Psoas muscle (tissue), 8 donors: ENCODE results near the gene PDCD4. TPM values are rescaled to one million over a fixed set of nuclear protein-coding genes. Genes with fewer than 3 reads are reported as not detected.
"Not testable (repeated sequence)": the region's sequence is repeated elsewhere in the genome, so short reads cannot be mapped to it uniquely, and the experiment has no call there.

ENCODE experiments used
- ATAC-seq, 4 donors: fragments of 200-7000 bp; cut with Tn5 transposase; one replicate each; pipeline ENCODE4 v1.9.1; 2020; ENCODE audit warnings: moderate library complexity in 3 of 4, mild to moderate bottlenecking in 2 of 4
- DNase-seq, 2 donors: peaks; one replicate each; pipeline ENCODE4 v3.0.0-alpha.2; 2020
- H3K27ac ChIP-seq: fragments of 200-600 bp; one replicate; pipeline ENCODE4 v1.8.0; 2022
- H3K27me3 ChIP-seq, 3 donors: fragments of 200-600 bp in 1 of 3; one replicate each; pipeline versions ENCODE4 v1.6.1 to v1.8.0; 2013 to 2022; ENCODE audit warnings: low read length in 2 of 3, mild to moderate bottlenecking in 2 of 3, moderate library complexity in 1 of 3; ENCODE audit not compliant: insufficient read depth in 3 of 3
- H3K36me3 ChIP-seq, 2 donors: fragments of 200-600 bp in 1 of 2; one replicate each; pipeline versions ENCODE4 v1.6.1 to v1.8.0; 2013 to 2022; ENCODE audit warnings: low read depth in 1 of 2, mild to moderate bottlenecking in 1 of 2, moderate library complexity in 1 of 2; ENCODE audit not compliant: insufficient read depth in 1 of 2
- H3K4me1 ChIP-seq: fragments of 200-600 bp; one replicate; pipeline ENCODE4 v1.8.0; 2022
- H3K4me3 ChIP-seq: fragments of 200-600 bp; one replicate; pipeline ENCODE4 v1.8.0; 2022; ENCODE audit warnings: mild to moderate bottlenecking
- H3K9me3 ChIP-seq: fragments of 200-600 bp; one replicate; pipeline ENCODE4 v1.8.0; 2022
- CTCF ChIP-seq: fragments of 200-600 bp; IDR thresholded peaks from one replicate; pipeline ENCODE4 v1.8.0; 2022; ENCODE audit warnings: antibody characterized with exemption
- WGBS, 3 donors: extraction: QIAGEN DNeasy Blood & Tissue Kit; methylation state at CpG; one replicate each; pipeline versions ENCODE4 v1.1.6 to v1.1.7; 2013; 5-methylcytosine and 5-hydroxymethylcytosine counted together
- intact Hi-C, 2 donors: fragments of 100-400 bp; cut with DNase I; formaldehyde crosslinking; loops; one replicate each; pipeline versions ENCODE4 v1.11.0 to v1.14.2; 2022
- polyA plus RNA-seq, 3 donors: library from polyadenylated mRNA; stranded (reverse); fragments of 200-250 nt; gene quantifications; one replicate each; pipeline ENCODE4 v1.2.3, GENCODE V29; 2013
- total RNA-seq, 4 donors: library from RNA; stranded (reverse); fragmentation: NEBNext Ultra II Directional in 2 of 4; extraction: Animal tissue kit (Norgen Biotek cat#: 25700) in 2 of 4; gene quantifications; one replicate each; pipeline versions ENCODE4 v1.2.1 to v1.2.4, GENCODE V29; 2021 to 2023
- donor health status: healthy with polysubstance abuse.
- donor health status: DM: no; HTN: no; CAD: no; lungs with moderate emphysema.
- donor health status: Bipolar disorder and iron deficiency.
- donor health status: healthy.
- donor health status: DM: yes; HTN: yes; CAD: no.
- donor health status: DM: no; HTN: no; CAD: no.
- donor health status: DM: no; HTN: no; CAD: no.
- donor health status: DM: yes; HTN: yes; CAD: no.

PDCD4 gene
- total and polyA plus RNA-seq, 7 donors, result 7.6 to 19.7 (median 11.3) TPM

GRCh38 chr10:110910138-110910537 lies 38.4 kb downstream of the PDCD4 start:
- Histone ChIP-seq H3K4me1 (no peaks in the 10 kb centered on the region), H3K4me3 (no peak overlapping the region), H3K9me3 (no peaks in the 10 kb centered on the region), H3K36me3 (no peaks in the 10 kb centered on the region), H3K27me3 (no peaks in the 10 kb centered on the region), H3K27ac (no peak overlapping the region)
- no peak for ATAC-seq
- WGBS, 3 donors, result 69 to 84% (median 76%) methylated on average over 4 of the region's 4 CpGs
- no peak for TF ChIP-seq CTCF
- no peak for DNase-seq
- intact Hi-C loops, result no loop called here

GRCh38 chr10:110912374-110912773 lies 40.6 kb downstream of the PDCD4 start:
- no peak for ATAC-seq
- TF ChIP-seq CTCF, result no peak
- DNase-seq, result no peak
- Histone ChIP-seq H3K9me3 (no peaks in the 10 kb centered on the region), H3K27ac (no peak overlapping the region), H3K4me1 (peaks cover 6% of the 10 kb centered on the region), H3K36me3 (peaks cover 0 to 7% of the 10 kb centered on the region in 2 donors), H3K4me3 (no peak overlapping the region), H3K27me3 (no peaks in the 10 kb centered on the region)
- 81 to 91% (median 87%) methylated on average over 3 of the region's 3 CpGs for WGBS, 3 donors
- intact Hi-C loops, result no loop called here

- 86 to 91% (median 89%) methylated on average over 2 of the region's 2 CpGs for WGBS, 3 donors
- intact Hi-C loops, result no loop called here
These were observed 42.7 kb downstream of the PDCD4 start for GRCh38 chr10:110914431-110914830.

GRCh38 chr10:110915035-110915434 lies 43.3 kb downstream of the PDCD4 start:
- no peaks in the 10 kb centered on the region for H3K9me3 ChIP-seq
- no peak overlapping the region for H3K4me3 ChIP-seq
- ATAC-seq (no peak), DNase-seq (no peak)
- no peaks in the 10 kb centered on the region for H3K27me3 ChIP-seq
- 94 to 95% (median 94%) methylated on average over 6 of the region's 6 CpGs for WGBS, 3 donors
- peaks cover 0 to 7% of the 10 kb centered on the region in 2 donors for H3K36me3 ChIP-seq
- intact Hi-C loops, result no loop called here
- H3K4me1 ChIP-seq, result peaks cover 13% of the 10 kb centered on the region
- no peak overlapping the region for H3K27ac ChIP-seq
- TF ChIP-seq CTCF, result no peak

More at GRCh38 chr10:110914431-110914830, 42.7 kb downstream of the PDCD4 start:
- no peak for TF ChIP-seq CTCF
- DNase-seq (no peak), ATAC-seq (no peak)
- peaks cover 13% of the 10 kb centered on the region for H3K4me1 ChIP-seq
- no peaks in the 10 kb centered on the region for H3K9me3 ChIP-seq
- H3K27ac ChIP-seq, result no peak overlapping the region
- peaks cover 0 to 7% of the 10 kb centered on the region in 2 donors for H3K36me3 ChIP-seq
- no peak overlapping the region for H3K4me3 ChIP-seq
- no peaks in the 10 kb centered on the region for H3K27me3 ChIP-seq

- ATAC-seq, H3K9me3 ChIP-seq, intact Hi-C loops, H3K4me3 ChIP-seq, DNase-seq, H3K27me3 ChIP-seq, H3K36me3 ChIP-seq, H3K27ac ChIP-seq: not testable (repeated sequence)
- peaks cover 13% of the 10 kb centered on the region for H3K4me1 ChIP-seq
- WGBS, 3 donors, result 91 to 94% (median 93%) methylated on average over 4 of the region's 4 CpGs
These were observed 43.9 kb downstream of the PDCD4 start for GRCh38 chr10:110915600-110915999.
